H9 (cell line): ENCODE measurements around the gene DENND1C. TPM values are rescaled to one million over a fixed set of nuclear protein-coding genes. Genes with fewer than 3 reads are reported as not detected.

ENCODE experiments used
- DNase-seq: peaks from one replicate; pipeline ENCODE4 v3.0.0-alpha.2; 2017
- H2AFZ ChIP-seq: one replicate; pipeline ENCODE4 v1.6.1; 2013; ENCODE audit warnings: mild to moderate bottlenecking, low read length, control low read depth, moderate library complexity
- H2AK5ac ChIP-seq: 2 replicates; pipeline ENCODE4 v1.6.1; 2013; ENCODE audit warnings: low read length, control low read depth, mixed read lengths; ENCODE audit not compliant: insufficient read length
- H2BK120ac ChIP-seq: one replicate; pipeline ENCODE4 v1.6.1; 2013; ENCODE audit warnings: low read depth, mild to moderate bottlenecking, low read length, control low read depth, inconsistent platforms; ENCODE audit not compliant: poor library complexity, severe bottlenecking
- H2BK12ac ChIP-seq: 2 replicates; pipeline ENCODE4 v1.6.1; 2013; ENCODE audit warnings: low read length, control low read depth, mixed read lengths, low read depth; ENCODE audit not compliant: insufficient read length
- H2BK15ac ChIP-seq: 2 replicates; pipeline ENCODE4 v1.6.1; 2013; ENCODE audit warnings: low read depth, low read length, control low read depth
- H2BK20ac ChIP-seq: one replicate; pipeline ENCODE4 v1.6.1; 2013; ENCODE audit warnings: low read depth, mild to moderate bottlenecking, low read length, control low read depth, inconsistent platforms; ENCODE audit not compliant: poor library complexity, severe bottlenecking
- H2BK5ac ChIP-seq: 2 replicates; pipeline ENCODE4 v1.6.1; 2013; ENCODE audit warnings: low read length, control low read depth, mixed read lengths; ENCODE audit not compliant: insufficient read length
- H3K14ac ChIP-seq: 2 replicates; pipeline ENCODE4 v1.6.1; 2013; ENCODE audit warnings: low read length, control low read depth; ENCODE audit not compliant: insufficient read depth
- H3K18ac ChIP-seq: 2 replicates; pipeline ENCODE4 v1.6.1; 2013; ENCODE audit warnings: low read depth, mild to moderate bottlenecking, mixed read lengths, low read length, control low read depth; ENCODE audit not compliant: insufficient read length
- H3K23ac ChIP-seq: 2 replicates; pipeline ENCODE4 v1.6.1; 2013; ENCODE audit warnings: low read length, control low read depth, mixed read lengths, low read depth; ENCODE audit not compliant: insufficient read length
- H3K23me2 ChIP-seq: 2 replicates; pipeline ENCODE4 v1.6.1; 2013; ENCODE audit warnings: low read depth, mild to moderate bottlenecking, mixed read lengths, low read length, control low read depth; ENCODE audit not compliant: insufficient read length, poor library complexity, severe bottlenecking
- H3K27ac ChIP-seq: 2 replicates; pipeline ENCODE4 v1.5.1; 2013; ENCODE audit warnings: low read length, control low read depth, mixed read lengths, low read depth; ENCODE audit not compliant: insufficient read length
- H3K27me3 ChIP-seq: 2 replicates; pipeline ENCODE4 v1.6.1; 2013; ENCODE audit warnings: low read length, control low read depth, inconsistent platforms; ENCODE audit not compliant: insufficient read depth
- H3K4ac ChIP-seq: 2 replicates; pipeline ENCODE4 v1.6.1; 2013; ENCODE audit warnings: low read depth, mild to moderate bottlenecking, control low read depth, inconsistent platforms, low read length, moderate library complexity
- H3K4me1 ChIP-seq: 2 replicates; pipeline ENCODE4 v1.6.1; 2013; ENCODE audit warnings: low read length, control low read depth, inconsistent platforms; ENCODE audit not compliant: insufficient read depth
- H3K4me2 ChIP-seq: 2 replicates; pipeline ENCODE4 v1.6.1; 2013; ENCODE audit warnings: low read length, control low read depth, mixed read lengths; ENCODE audit not compliant: insufficient read length, insufficient read depth
- H3K56ac ChIP-seq: 2 replicates; pipeline ENCODE4 v1.6.1; 2013; ENCODE audit warnings: low read depth, mild to moderate bottlenecking, mixed read lengths, low read length, control low read depth; ENCODE audit not compliant: insufficient read length
- H3K79me1 ChIP-seq: 2 replicates; pipeline ENCODE4 v1.6.1; 2013; ENCODE audit warnings: low read depth, mild to moderate bottlenecking, moderate library complexity, low read length, control low read depth, inconsistent platforms; ENCODE audit not compliant: insufficient read depth, poor library complexity, severe bottlenecking
- H3K79me2 ChIP-seq: 2 replicates; pipeline ENCODE4 v1.6.1; 2013; ENCODE audit warnings: low read length, control low read depth, inconsistent platforms; ENCODE audit not compliant: insufficient read depth
- H3K9ac ChIP-seq: 2 replicates; pipeline ENCODE4 v1.6.1; 2013; ENCODE audit warnings: low read length, control low read depth, mixed read lengths; ENCODE audit not compliant: insufficient read length; ENCODE audit errors: extremely low read depth
- H3K9me3 ChIP-seq: one replicate; pipeline ENCODE4 v1.6.1; 2013; ENCODE audit warnings: low read depth, low read length, inconsistent platforms; ENCODE audit not compliant: control insufficient read depth
- H3T11ph ChIP-seq: one replicate; pipeline ENCODE4 v1.6.1; 2013; ENCODE audit warnings: mild to moderate bottlenecking, low read length, control low read depth, inconsistent platforms
- H4K20me1 ChIP-seq: one replicate; pipeline ENCODE4 v1.6.1; 2013; ENCODE audit not compliant: control insufficient read depth, insufficient read length, insufficient read depth
- H4K5ac ChIP-seq: 2 replicates; pipeline ENCODE4 v1.6.1; 2013; ENCODE audit warnings: low read depth, mild to moderate bottlenecking, mixed read lengths, low read length, control low read depth; ENCODE audit not compliant: insufficient read length
- H4K8ac ChIP-seq: replicated peaks from 2 replicates; pipeline ENCODE4 v1.6.1; 2013; ENCODE audit warnings: low read length, control low read depth, mixed read lengths, low read depth; ENCODE audit not compliant: insufficient read length
- H4K91ac ChIP-seq: 2 replicates; pipeline ENCODE4 v1.6.1; 2013; ENCODE audit warnings: low read depth, mild to moderate bottlenecking, moderate library complexity, mixed read lengths, low read length, control low read depth; ENCODE audit not compliant: insufficient read length
- H3K27ac Mint-ChIP-seq, 3 experiments: 2 replicates in 2 of 3; 3 replicates in 1 of 3; pipeline ENCODE4 v1.8.0; 2020 to 2021; ENCODE audit warnings: mixed read lengths in 3 of 3, mild to moderate bottlenecking in 1 of 3, moderate library complexity in 1 of 3
- H3K27me3 Mint-ChIP-seq: 2 replicates; pipeline ENCODE4 v1.8.0; 2021; ENCODE audit warnings: low read depth, mild to moderate bottlenecking, moderate library complexity, mixed read lengths
- H3K36me3 Mint-ChIP-seq, 3 experiments: 2 replicates in 2 of 3; 3 replicates in 1 of 3; pipeline ENCODE4 v1.8.0; 2020 to 2021; ENCODE audit warnings: low read depth in 3 of 3, mixed read lengths in 3 of 3; ENCODE audit not compliant: insufficient read depth in 1 of 3
- H3K4me1 Mint-ChIP-seq, 2 experiments: 2 replicates each; pipeline ENCODE4 v1.8.0; 2020; ENCODE audit warnings: mixed read lengths in 2 of 2
- H3K4me3 Mint-ChIP-seq, 2 experiments: 2 replicates in 1 of 2; 3 replicates in 1 of 2; pipeline ENCODE4 v1.8.0; 2020 to 2021; ENCODE audit warnings: mild to moderate bottlenecking in 2 of 2, mixed read lengths in 2 of 2, moderate library complexity in 1 of 2
- H3K9me3 Mint-ChIP-seq, 2 experiments: 2 replicates in 1 of 2; 3 replicates in 1 of 2; pipeline ENCODE4 v1.8.0; 2020; ENCODE audit warnings: mild to moderate bottlenecking in 2 of 2, mixed read lengths in 2 of 2, moderate library complexity in 1 of 2
- WGBS: extraction: QIAGEN DNeasy Blood & Tissue Kit; methylation state at CpG from one replicate; pipeline ENCODE4 v1.1.7; 2013; ENCODE audit warnings: missing lambda C conversion rate, low lambda C conversion rate, mixed read lengths; ENCODE audit not compliant: insufficient read length; ENCODE audit errors: extremely low coverage; 5-methylcytosine and 5-hydroxymethylcytosine counted together
- total RNA-seq: library from RNA; stranded (reverse); gene quantifications from 2 replicates; pipeline ENCODE4 v1.2.1, GENCODE V29; 2021
- TF ChIP-seq, protein P1 (sequence below): fragments of 200-600 bp; sonication (generic); conservative IDR thresholded peaks from 3 replicates; pipeline ENCODE4 v1.8.0; 2021; ENCODE audit warnings: antibody characterized with exemption, mild to moderate bottlenecking

DENND1C gene
- total RNA-seq, 1 experiment from 2014 or later = 2.4 TPM

GRCh38 chr19:6518145-6518911 is 36.7 kb upstream of the DENND1C start:
- Mint-ChIP-seq H3K36me3 (no peaks in the 10 kb centered on the region; a peak in 1 of 7 replicates), H3K9me3 (no peaks in the 10 kb centered on the region; a peak in 2 of 5 replicates), H3K27me3 (peaks cover 5% of the 10 kb centered on the region; the same call in 1 of the 2 replicates), H3K4me3 (no peak overlapping the region), H3K4me1 (peaks cover 13 to 19% of the 10 kb centered on the region in 2 experiments), H3K27ac (no peak overlapping the region)
- Histone ChIP-seq H3K27me3 (no peaks in the 10 kb centered on the region), H3K23me2 (peaks cover 8% of the 10 kb centered on the region), H3K23ac (no peak overlapping the region), H2BK12ac (no peak overlapping the region), H3K9me3 (no peaks in the 10 kb centered on the region), H3K27ac (no peak overlapping the region), H4K5ac (no peak overlapping the region), H3K79me1 (no peaks in the 10 kb centered on the region), H4K20me1 (no peaks in the 10 kb centered on the region), H3K56ac (no peak overlapping the region), H3K9ac (no peak overlapping the region), H4K8ac (no peak overlapping the region), H4K91ac (no peak overlapping the region), H2BK5ac (no peak overlapping the region), H3K4ac (no peak overlapping the region), H3K14ac (no peak overlapping the region), H3K79me2 (no peaks in the 10 kb centered on the region), H2BK20ac (no peak overlapping the region), H2AFZ (no peak overlapping the region), H2AK5ac (no peak overlapping the region), H3K4me2 (no peak overlapping the region), H3K18ac (no peak overlapping the region), H2BK15ac (no peak overlapping the region), H3K4me1 (peaks cover 4% of the 10 kb centered on the region; the same call in 1 of the 2 replicates), H2BK120ac (no peak overlapping the region), H3T11ph (no peak overlapping the region)
- no peak for DNase-seq
- no CpG with 5 or more reads among the region's 14 CpGs for WGBS
- TF ChIP-seq, protein P1, sequence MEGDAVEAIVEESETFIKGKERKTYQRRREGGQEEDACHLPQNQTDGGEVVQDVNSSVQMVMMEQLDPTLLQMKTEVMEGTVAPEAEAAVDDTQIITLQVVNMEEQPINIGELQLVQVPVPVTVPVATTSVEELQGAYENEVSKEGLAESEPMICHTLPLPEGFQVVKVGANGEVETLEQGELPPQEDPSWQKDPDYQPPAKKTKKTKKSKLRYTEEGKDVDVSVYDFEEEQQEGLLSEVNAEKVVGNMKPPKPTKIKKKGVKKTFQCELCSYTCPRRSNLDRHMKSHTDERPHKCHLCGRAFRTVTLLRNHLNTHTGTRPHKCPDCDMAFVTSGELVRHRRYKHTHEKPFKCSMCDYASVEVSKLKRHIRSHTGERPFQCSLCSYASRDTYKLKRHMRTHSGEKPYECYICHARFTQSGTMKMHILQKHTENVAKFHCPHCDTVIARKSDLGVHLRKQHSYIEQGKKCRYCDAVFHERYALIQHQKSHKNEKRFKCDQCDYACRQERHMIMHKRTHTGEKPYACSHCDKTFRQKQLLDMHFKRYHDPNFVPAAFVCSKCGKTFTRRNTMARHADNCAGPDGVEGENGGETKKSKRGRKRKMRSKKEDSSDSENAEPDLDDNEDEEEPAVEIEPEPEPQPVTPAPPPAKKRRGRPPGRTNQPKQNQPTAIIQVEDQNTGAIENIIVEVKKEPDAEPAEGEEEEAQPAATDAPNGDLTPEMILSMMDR = no peak
